ENCODE results near the gene PCK2.
"Not testable (repeated sequence)": the region's sequence is repeated elsewhere in the genome, so short reads cannot be mapped to it uniquely, and the experiment has no call there.

The PCK2 gene

GRCh38 chr14:24093901-24094840 is at the start of gene PCK2:
PCK2 (plus strand) TSS chr14:24094311; CDS start chr14:24094406, 95 bp downstream.
- peak; percentile 73 for DNase-seq

- not testable (repeated sequence) for DNase-seq
These were observed 45.1 kb upstream of the PCK2 start for GRCh38 chr14:24049002-24049401.

DNA sequence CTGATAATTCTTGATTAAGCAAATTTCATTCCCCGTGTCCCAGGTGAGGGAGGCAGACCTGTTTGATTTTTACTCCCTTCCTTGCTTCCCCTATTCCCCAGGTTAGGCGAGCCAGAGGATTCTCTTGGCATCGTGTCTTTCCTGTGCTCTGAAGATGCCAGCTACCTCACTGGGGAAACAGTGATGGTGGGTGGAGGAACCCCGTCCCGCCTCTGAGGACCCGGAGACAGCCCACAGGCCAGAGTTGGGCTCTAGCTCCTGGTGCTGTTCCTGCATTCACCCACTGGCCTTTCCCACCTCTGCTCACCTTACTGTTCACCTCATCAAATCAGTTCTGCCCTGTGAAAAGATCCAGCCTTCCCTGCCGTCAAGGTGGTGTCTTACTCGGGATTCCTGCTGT is 43.4 kb upstream of the PCK2 start:
- DNase-seq = not testable (repeated sequence)

- peak; percentile 7 for DNase-seq
These were observed 42.8 kb upstream of the PCK2 start for GRCh38 chr14:24051176-24051788.

GRCh38 chr14:24051789-24052655 is 42.1 kb upstream of the PCK2 start, which contains the start of gene CARMIL3:
CARMIL3 (plus strand) TSS chr14:24052009; CDS start chr14:24052154, 145 bp downstream.
- peak; percentile 64 for DNase-seq

DNA sequence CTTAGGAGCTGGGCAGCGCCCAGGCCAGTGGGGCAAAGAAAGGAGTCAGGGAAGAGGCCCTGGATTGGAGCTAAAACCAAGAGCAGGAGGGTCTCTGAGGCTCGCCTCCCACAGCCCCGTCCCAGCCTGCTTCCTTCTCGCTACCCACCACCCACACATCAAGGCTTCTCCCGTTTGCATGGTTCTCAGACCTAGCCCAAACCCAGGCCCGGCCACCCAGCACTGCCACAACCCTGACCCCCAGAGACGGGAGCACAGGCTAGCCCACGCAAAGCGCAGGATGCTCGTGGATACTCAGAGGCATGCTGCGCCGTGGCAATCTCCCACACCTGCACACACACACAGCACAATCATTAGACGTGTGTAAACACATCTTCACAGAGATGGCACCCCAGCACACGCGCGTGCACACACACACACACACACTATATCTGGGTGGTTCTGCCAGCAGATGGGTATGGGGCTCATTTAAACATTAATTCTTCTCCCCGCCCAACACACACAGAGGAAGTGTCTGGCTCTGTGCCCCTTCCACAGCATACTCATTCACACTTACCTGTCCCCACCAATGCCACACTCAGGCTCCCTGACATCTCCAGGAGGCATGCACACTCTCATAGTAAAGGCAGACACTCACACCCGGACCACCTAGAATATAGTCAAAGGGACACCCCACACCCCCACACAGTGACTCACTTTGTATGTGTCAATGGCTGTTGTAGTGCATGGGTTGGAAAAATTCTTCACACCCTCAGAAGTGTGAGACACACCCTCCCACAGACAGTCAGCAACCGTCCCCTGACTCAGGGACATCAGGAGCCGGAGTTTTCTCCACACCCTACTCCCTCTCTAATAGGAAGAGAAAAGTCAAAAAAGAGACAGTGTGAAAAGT is 41.2 kb upstream of the PCK2 start:
- peak; percentile 40 for DNase-seq

GRCh38 chr14:24053548-24054323 is 40.4 kb upstream of the PCK2 start:
- no peak for DNase-seq

DNA sequence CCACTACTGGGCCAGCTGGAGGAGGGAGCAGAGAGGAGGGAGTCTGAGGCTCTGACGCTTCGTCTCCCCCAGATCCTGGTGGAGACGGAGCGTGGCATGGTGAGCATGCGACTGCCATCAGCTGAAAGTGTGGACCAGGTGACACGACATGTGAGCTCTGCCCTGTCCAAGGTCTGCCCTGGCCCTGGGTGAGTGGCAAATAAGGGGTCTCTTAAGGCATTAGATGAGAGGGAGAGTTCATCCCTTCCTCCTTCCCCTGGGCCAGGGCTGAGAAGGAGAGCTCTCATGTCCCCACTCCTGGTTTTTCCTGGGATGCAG is 39.8 kb upstream of the PCK2 start:
- no peak for DNase-seq

GRCh38 chr14:24054646-24055045 is 39.5 kb upstream of the PCK2 start:
- no peak for DNase-seq

GRCh38 chr14:24055971-24056799 is 37.9 kb upstream of the PCK2 start:
- no peak for DNase-seq

- no peak for DNase-seq
These were observed 37.3 kb upstream of the PCK2 start for GRCh38 chr14:24056800-24057184.

- DNase-seq = no peak
These were observed 36.8 kb upstream of the PCK2 start for GRCh38 chr14:24057271-24057670.

DNA sequence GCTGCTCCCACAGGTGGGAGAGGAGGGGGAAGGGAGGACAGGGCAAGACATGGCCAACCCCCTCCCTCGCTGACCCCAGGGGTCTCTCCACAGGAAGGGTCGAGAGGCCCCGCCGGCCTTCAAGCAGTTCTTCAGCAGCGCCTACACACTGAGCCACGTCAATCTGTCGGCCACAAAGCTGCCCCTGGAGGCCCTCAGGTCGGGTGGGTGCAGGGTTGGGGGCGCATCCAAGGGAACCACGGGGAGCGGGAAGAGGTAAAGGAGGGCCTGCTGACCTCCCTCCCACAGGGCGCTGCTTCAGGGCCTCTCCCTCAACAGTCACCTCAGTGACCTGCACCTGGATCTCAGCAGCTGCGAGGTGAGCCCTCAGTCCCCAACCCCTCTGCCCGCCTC is 36.2 kb upstream of the PCK2 start:
- DNase-seq = no peak

DNA sequence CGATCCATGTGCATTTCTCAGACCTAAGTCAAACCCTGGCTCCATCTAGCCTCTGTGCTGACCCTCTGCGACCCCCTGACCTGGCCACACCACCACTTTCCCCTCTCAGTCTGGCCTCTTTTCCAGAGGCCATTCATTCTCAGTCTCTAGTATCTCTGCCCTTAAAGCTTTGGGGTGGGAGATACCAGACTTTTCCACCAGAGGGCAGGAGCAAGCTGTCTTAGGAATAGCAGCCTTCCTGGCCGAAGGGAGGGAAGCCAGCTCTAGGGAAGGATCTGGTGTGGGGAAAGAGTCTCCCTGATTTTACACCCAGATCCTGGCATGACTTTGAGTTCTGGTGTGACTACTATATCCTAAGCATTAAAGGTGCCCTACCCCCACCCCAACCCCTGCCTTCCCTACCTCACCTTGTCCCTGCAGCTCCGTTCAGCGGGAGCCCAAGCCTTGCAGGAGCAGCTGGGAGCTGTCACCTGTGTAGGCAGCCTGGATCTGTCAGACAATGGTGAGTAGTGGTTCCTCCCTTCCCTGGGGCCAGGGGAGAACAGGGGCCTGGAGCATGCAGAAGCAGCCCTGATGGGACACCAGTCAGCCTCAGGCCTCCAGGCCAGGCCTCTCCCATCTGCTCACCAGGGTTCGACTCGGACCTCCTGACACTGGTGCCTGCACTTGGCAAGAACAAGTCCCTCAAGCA is 35.7 kb upstream of the PCK2 start:
- peak; percentile 81 for DNase-seq

GRCh38 chr14:24058951-24059475 is 35.1 kb upstream of the PCK2 start:
- no peak for DNase-seq

DNA sequence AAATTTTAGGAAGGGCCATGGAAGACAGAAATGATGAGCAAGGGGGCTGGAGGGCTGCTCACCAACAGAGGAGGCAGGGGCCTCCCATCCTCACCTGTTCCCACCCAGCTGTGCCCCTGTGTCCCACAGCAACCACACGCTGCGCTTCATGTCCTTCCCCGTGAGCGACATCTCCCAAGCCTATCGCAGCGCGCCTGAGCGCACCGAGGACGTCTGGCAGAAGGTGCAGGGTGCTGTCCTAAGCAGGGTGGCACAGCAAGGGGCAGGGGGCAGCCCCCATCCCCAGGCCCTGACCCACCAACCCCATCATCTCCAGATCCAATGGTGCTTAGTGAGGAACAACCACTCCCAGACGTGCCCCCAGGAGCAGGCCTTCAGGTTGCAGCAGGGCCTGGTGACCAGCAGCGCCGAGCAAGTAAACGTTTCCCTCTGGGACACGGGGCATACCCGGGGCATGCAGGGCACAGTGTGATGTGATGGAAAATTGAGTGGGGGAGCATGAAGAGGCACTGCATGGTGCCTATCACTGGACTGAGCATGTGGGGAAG is 34.2 kb upstream of the PCK2 start:
- no peak for DNase-seq

DNA sequence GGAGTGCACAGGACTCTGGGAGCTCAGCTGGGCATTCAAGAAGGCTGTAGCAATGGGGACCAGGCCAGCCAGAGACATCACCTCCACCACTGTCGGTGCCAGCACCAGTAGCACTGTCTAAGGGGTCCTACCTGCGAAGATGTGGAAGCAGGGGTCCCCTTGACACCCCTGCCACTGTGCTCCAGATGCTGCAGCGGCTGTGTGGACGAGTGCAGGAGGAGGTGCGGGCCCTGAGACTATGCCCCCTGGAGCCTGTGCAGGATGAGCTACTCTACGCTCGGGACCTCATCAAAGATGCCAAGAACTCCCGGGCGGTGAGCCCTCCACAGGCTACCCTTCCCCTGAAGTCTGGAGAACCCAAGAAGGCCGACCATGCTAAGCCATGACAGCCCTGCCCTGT is 33.7 kb upstream of the PCK2 start:
- no peak for DNase-seq

GRCh38 chr14:24060984-24061913 is 32.9 kb upstream of the PCK2 start:
- DNase-seq = no peak

All from CD4-positive, alpha-beta T cell treated with Interleukin-10 for 1 hour (primary cell).